GM18505 (cell line): ENCODE data around the gene MAD2L2.

ENCODE experiments used
- ATAC-seq: cut with Tn5 transposase; IDR thresholded peaks from one replicate; pipeline ENCODE4 v1.9.1; 2021; ENCODE audit not compliant: unreplicated experiment
- POLR2A ChIP-seq: IDR thresholded peaks from 4 replicates; pipeline ENCODE4 v1.6.1; 2011; ENCODE audit warnings: borderline replicate concordance; ENCODE audit not compliant: insufficient read depth, insufficient read length; ENCODE audit errors: extremely low read depth

MAD2L2 gene

DNA sequence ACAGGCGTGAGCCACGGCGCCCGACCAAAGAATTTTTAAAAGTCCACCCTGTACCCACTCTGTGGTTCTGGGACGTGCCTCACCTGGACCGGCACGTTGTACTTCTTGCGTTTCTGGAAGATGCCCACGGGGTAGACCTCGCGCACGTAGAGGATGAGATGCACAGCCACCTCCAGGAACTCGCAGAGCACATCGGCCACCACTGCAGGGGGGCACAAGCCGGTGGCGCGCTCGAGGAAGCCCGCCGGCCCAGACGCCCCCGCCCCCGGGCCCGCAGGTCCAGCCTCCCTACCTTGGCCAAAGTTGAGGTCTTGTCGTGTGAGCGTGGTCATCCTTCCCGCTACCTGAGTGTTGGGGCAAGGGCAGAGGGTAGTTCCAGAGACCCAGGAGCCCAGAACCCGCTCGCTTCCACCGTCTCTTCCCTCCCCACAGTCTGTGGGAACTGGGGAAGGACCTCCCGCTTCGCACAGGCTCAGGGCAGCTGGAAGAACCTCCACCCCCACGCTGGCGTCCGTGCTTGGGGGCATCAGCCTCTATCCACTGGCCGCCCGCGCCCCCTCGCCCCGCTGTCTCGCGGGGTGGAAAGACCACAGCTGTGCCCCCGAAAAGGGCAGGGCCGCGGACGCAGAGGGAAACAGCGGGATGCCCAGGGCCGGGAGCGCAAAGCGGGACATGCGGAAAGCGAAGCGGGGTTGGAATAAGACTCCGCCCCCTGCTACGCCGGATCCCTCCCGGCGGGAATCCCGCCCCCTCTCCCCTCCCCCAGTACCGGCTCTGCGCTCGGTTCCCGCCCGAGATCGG is 478 bp downstream of the MAD2L2 start:
- no peak for TF ChIP-seq POLR2A
- peak; percentile 21 for ATAC-seq

DNA sequence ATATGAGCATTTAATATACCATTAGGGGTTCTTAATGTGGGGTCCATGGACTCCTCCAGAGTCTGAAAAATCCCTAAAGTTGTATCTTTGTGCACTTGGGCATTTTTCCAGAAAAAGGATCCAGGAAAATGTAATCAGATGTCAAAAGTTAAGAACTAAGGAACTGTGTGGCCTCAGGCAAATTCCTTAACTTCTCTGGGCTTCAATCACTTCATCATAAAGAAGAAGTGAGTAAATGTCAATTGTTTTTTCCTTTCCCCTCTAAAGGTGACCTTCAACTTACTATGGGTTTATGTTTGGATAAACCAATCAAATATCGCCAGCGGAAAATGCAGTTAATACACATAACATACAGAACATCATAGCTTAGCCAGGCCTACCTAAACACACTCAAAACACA is 2.5 kb downstream of the MAD2L2 start:
- TF ChIP-seq POLR2A: no peak
- ATAC-seq: no peak

DNA sequence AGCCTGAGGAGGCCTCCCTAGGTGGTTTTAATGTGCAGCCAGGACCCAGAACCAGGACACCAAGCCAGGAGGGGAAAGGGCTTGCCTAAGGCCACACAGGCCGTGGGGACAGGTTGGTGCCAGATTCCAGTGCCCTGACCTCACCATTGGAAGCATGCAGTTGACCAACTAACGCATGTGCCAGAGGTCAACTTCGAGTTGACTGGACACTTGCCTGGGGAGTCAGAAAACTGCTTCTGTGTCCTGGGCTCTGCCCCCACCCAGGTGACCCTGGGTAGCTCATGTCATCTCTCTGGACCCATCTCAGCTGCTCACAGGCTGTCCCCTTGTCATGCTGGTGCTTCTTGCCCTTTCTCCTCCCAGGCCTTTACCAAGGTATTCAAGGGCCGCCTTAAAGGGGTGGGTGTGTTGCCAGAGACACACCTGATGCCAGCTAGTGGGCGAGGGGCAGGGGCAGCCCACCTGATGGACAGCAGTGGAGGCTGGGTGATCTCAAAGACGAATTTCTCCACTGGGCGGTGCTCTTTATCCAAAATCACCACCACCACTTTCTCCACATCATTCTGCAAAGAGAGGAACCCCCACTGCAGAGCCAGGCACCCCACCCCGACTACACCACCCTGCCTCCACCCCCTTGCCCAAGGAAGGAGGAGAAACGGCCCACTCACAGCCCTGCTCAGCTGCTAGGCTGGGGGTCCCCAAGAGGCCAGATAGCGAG is 4.4 kb downstream of the MAD2L2 start:
- TF ChIP-seq POLR2A: no peak
- no peak for ATAC-seq

DNA sequence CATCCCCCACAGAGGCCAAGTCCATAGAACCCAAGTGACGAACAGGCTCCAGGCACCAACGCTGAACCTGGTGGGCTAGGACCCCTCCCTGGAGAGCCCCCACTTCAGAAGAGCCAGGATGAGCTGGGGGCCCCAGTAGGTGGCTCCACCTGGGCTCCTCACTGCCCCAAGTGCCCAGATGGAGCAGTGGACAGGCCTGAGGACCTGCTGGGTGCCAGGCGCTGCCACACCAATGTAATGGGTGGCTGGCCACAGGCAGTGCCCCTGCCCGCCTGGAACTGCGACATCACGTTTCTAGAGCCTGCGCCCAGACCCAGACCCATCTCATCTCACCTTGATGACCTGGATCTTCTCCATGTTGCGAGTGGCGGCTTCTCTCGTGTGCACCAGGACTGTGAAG is 5.6 kb downstream of the MAD2L2 start:
- TF ChIP-seq POLR2A: no peak
- ATAC-seq: no peak

DNA sequence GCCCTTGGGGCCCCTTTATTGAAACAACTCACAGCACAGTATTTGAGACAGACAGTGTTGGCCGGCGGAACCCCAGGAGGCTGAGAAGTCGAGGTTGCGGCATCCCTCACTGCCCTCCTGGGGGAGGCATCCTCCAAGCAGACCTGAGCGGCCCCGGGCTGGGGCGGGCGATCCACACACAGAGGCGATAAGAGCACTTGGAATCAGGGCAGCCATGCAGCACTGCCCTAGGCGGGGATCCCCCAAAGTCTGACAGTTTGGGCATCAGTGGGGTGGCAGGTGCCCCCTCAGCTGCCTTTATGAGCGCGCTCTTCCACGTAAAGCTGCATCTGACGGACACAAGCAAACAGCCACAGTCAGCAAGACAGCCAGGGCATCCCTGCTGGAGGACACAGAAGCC is 6.5 kb downstream of the MAD2L2 start:
- TF ChIP-seq POLR2A: no peak
- no peak for ATAC-seq

DNA sequence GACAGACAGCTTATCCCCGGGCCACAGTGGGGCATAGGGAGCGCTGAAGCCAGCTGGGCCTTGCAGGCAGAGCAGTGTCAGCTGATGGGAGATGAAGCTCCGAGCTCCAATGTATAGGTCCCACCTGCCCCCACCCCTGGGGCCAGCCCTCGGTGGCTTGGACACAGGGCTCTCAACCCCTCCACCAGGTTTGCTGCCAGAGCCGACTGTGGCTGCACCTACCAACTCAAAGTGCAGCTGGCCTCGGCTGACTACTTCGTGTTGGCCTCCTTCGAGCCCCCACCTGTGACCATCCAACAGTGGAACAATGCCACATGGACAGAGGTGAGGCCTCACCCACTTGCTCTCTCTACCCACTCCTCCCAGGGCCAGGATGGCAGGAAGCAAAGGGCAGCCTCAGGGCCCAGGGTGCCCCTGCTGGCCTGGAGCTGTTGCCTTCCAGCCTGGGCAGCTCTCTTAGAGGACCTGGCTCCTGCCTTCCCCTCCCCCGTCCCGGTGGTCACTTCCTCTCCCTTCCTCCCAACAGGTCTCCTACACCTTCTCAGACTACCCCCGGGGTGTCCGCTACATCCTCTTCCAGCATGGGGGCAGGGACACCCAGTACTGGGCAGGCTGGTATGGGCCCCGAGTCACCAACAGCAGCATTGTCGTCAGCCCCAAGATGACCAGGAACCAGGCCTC is 7.7 kb downstream of the MAD2L2 start:
- ATAC-seq: no peak
- TF ChIP-seq POLR2A: no peak

DNA sequence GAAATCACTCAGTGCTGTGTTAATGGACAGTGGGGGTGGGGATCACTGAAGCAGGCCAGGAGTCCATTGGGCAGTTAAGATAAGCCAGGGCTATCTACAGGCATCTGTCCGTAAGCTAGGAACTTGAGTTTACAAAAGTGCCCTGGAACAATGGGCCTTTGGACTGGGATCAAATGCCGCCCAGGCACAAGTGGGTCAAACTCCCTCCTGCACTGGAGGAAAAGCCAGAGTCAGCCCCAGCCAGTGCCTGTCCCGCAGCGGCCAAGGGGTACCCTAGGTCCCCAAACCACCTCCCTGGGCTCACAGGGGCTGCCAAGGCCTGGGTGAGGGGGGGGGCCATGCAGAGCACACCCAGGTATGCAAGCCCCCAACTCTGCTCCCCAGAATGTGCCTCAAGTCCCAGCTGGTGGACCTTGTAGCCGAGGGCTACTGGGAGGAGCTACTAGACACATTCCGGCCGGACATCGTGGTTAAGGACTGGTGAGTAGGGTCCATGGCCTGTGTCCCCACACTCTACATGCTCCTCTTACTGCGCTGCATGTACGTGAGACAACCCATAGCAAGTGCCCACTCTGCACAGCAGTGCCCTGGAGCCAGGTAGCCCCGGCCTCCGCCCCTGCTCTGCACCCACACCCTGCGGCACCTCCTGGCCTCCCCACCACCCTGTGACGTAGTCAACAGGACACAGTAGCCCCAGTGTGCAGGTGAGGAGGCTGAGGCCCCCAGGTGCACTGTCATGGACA is 9.2 kb downstream of the MAD2L2 start:
- no peak for ATAC-seq
- no peak for TF ChIP-seq POLR2A

DNA sequence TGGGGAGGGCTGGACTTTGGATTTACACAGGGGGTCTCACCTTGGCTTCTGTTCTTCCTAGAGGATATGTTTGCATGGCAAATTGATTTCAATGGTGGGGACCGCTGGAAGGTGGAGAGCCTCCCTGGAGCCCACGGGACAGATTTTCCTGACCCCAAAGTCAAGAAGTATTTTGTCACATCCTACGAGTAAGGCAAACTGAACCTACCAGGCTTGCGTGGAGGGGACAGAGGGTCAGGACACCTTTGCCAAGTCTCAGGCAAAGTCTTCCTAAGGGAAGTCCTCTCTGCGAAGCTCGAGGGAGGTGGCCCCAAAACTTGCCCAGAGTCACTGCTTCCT is 9.8 kb downstream of the MAD2L2 start:
- TF ChIP-seq POLR2A: no peak
- no peak for ATAC-seq

DNA sequence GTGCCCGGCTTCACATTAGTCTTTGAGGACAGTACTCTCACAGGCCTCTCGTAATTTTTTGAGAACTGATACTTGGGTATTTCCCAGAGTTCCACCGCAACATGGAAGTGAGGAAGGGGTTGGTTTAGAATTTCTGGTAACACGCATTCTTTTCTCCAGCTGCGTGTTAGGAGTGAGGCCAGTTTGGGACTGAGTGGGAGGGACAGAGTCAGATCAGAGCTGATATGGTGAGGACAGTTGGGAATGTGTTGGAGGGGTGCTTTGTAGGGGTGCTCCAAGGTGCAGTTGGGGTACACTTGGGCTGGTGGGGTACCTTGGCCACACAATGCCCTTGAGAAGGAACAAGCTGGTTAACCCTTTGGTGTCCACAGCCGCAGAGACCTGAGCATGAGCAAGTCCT is 10.2 kb downstream of the MAD2L2 start:
- peak; percentile 21 for TF ChIP-seq POLR2A
- no peak for ATAC-seq

DNA sequence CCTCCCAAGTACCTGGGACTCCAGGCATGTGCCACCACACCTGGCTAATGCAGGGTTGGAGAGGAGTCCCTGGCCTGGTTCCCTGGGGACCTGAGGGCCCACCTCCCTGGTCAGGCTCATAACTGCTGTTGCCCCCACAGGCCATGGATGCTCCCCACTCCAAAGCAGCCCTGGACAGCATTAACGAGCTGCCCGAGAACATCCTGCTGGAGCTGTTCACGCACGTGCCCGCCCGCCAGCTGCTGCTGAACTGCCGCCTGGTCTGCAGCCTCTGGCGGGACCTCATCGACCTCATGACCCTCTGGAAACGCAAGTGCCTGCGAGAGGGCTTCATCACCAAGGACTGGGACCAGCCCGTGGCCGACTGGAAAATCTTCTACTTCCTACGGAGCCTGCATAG is 12.4 kb downstream of the MAD2L2 start:
- no peak for ATAC-seq
- TF ChIP-seq POLR2A: no peak

DNA sequence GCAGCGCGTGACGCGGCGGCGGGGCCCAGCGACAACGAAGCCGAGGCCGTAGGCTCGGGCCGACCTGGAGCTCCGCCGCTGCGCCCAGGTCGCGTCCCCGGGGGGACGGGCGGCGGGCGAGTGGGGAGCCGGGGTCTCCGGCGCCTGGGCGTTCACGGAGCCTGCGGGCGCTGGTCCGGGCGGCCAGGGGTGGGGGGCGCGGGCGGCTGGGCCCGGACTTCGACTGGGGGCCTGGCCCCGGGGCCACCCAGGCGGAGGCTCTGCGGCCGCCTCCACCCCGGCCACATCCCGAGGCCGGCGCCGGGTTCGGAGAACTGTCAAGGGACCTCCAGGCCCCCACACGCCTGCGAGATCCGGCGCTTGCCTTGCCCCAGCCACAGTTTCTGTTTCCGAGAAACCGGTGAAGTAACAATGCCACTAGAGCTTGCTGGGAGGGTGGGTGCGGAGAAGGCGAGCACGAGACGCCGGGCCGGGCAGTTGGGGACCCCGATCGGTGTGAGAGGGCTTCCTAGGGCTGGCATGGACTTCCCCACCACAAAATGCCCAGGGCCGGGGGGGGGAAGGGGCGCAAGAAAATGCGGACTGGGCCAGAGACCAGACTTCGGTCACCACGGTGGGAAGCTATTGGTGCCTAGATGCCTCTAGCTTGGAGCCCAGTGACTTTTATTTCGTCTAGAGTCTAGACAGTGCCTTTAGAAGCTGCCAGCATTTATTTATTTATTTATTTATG is 16.4 kb downstream of the MAD2L2 start:
- no peak for TF ChIP-seq POLR2A
- ATAC-seq: peak; percentile 40

DNA sequence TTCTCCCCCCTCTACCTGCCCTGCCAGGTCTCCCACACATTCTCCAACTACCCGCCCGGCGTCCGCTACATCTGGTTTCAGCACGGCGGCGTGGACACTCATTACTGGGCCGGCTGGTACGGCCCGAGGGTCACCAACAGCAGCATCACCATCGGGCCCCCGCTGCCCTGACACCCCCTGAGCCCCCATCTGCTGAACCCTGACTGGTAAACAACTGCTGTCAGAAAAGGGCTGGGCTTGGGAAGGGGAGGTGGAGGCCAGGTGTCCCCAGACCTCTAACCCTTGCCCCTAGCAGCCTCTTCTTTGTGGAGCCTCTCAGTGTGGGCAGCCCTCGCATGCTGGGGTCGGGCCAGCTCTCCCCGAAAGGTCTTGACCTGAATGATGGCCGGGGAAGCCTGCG is 19.8 kb downstream of the MAD2L2 start:
- no peak for TF ChIP-seq POLR2A
- ATAC-seq: no peak

DNA sequence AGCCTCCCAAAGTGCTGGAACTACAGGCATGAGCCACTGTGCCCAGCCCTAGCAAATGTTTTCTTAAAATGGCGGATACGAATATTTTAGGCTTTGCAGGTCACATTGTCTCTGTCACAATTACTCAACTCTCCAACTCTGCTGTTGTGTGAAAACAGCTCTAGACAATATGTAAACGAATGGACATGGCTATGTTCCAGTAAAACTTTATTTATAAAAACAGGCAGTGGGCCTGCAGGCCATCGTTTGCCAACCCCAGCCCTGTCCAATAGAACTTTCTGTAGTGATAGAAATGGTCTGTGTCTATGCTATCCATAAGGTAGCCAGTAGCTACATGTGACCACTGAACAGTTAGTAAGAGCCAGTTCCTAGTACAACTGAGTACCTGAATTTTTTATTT is 21.2 kb downstream of the MAD2L2 start:
- ATAC-seq: no peak
- TF ChIP-seq POLR2A: no peak
